Spleen (tissue), 11 donors: ENCODE measurements around the gene KHK. TPM values are rescaled to one million over a fixed set of nuclear protein-coding genes. Genes with fewer than 3 reads are reported as not detected.

Source experiments
- DNase-seq: peaks from one replicate; pipeline ENCODE4 v3.0.0-alpha.2; 2020
- H3K27ac ChIP-seq, 8 donors: fragments of 200-600 bp; sonication (generic) in 7 of 8; 1 replicate in 4 of 8; 2 replicates in 4 of 8; pipeline versions ENCODE4 v1.5.0 to v1.8.0; 2016 to 2021; ENCODE audit warnings: inconsistent platforms in 4 of 8, mild to moderate bottlenecking in 4 of 8, moderate library complexity in 1 of 8
- H3K27me3 ChIP-seq, 7 donors: fragments of 200-600 bp; sonication (generic) in 6 of 7; replicated peaks in 1 of 7; 1 replicate in 4 of 7; 2 replicates in 3 of 7; pipeline versions ENCODE4 v1.5.0 to v1.8.0; 2016 to 2021; ENCODE audit warnings: inconsistent platforms in 3 of 7, mild to moderate bottlenecking in 1 of 7
- H3K36me3 ChIP-seq, 6 donors: fragments of 200-600 bp; sonication (generic) in 5 of 6; 1 replicate in 4 of 6; 2 replicates in 2 of 6; pipeline versions ENCODE4 v1.5.0 to v1.8.0; 2016 to 2021; ENCODE audit warnings: inconsistent platforms in 2 of 6
- H3K4me1 ChIP-seq, 6 donors: fragments of 200-600 bp; sonication (generic) in 5 of 6; 1 replicate in 3 of 6; 2 replicates in 3 of 6; pipeline versions ENCODE4 v1.5.0 to v1.8.0; 2016 to 2021; ENCODE audit warnings: inconsistent platforms in 3 of 6
- H3K4me3 ChIP-seq, 8 donors: fragments of 200-600 bp; sonication (generic) in 7 of 8; 1 replicate in 4 of 8; 2 replicates in 4 of 8; pipeline versions ENCODE4 v1.5.0 to v1.8.0; 2016 to 2021; ENCODE audit warnings: inconsistent platforms in 4 of 8, mild to moderate bottlenecking in 4 of 8, moderate library complexity in 2 of 8
- H3K9me3 ChIP-seq, 8 donors: fragments of 200-600 bp; sonication (generic) in 7 of 8; 1 replicate in 4 of 8; 2 replicates in 4 of 8; pipeline versions ENCODE4 v1.5.0 to v1.8.0; 2016 to 2021; ENCODE audit warnings: inconsistent platforms in 4 of 8
- POLR2A ChIP-seq, 3 donors: fragments of 450-650 bp; IDR thresholded peaks; one replicate each; pipeline ENCODE4 v1.5.1; 2017; ENCODE audit warnings: antibody characterized with exemption in 3 of 3, mild to moderate bottlenecking in 1 of 3
- POLR2AphosphoS5 ChIP-seq, 3 donors: sonication (generic); formaldehyde crosslinking; IDR thresholded peaks; one replicate each; pipeline ENCODE4 v1.5.1; 2017; ENCODE audit warnings: antibody characterized with exemption in 3 of 3
- WGBS, 5 donors: extraction: QIAGEN DNeasy Blood & Tissue Kit in 3 of 5; methylation state at CpG; one replicate each; pipeline versions ENCODE4 v1.1.5 to v1.1.7; 2013 to 2018; 5-methylcytosine and 5-hydroxymethylcytosine counted together
- intact Hi-C: fragments of 100-400 bp; cut with DNase I; formaldehyde crosslinking; loops from one replicate; pipeline ENCODE4 v1.15.0; 2023; ENCODE audit warnings: low total_unique reads
- polyA plus RNA-seq, 3 donors: library from polyadenylated mRNA; stranded (reverse); fragments of 200-250 nt; gene quantifications; one replicate each; pipeline ENCODE4 v1.2.1, GENCODE V29; 2013
- total RNA-seq, 7 donors: library from RNA; depleted of rRNA in 3 of 7; stranded (reverse); fragments of >200 nt in 3 of 7; fragmentation: NEBNext Ultra II Directional in 4 of 7; extraction: Animal tissue kit (Norgen Biotek cat#: 25700) in 4 of 7; gene quantifications; one replicate each; pipeline versions ENCODE4 v1.1.0 to v1.2.1, GENCODE V29; 2016 to 2021
- TF ChIP-seq, protein P1 (sequence below), 11 experiments: fragments of 200-600 bp in 7 of 11; fragments of 450-650 bp in 4 of 11; sonication (generic) in 4 of 11; IDR thresholded peaks in 8 of 11; conservative IDR thresholded peaks in 3 of 11; 1 replicate in 7 of 11; 2 replicates in 4 of 11; pipeline versions ENCODE4 v1.4.0 to v1.8.0; 2016 to 2021; ENCODE audit warnings: antibody characterized with exemption in 11 of 11, inconsistent platforms in 4 of 11, mild to moderate bottlenecking in 1 of 11
- donor health status: healthy with polysubstance abuse.
- donor health status: DM: no; HTN: no; CAD: no; lungs with moderate emphysema.
- donor health status: DM: no; HTN: no; CAD: no.
- donor health status: Bipolar disorder and iron deficiency.
- donor health status: healthy.
- donor health status: DM: no; HTN: no; CAD: no.
- donor health status: DM: yes; HTN: yes; CAD: no.

Gene KHK
- total and polyA plus RNA-seq, 10 donors: 3.3 to 8.3 (median 4.0) TPM

GRCh38 chr2:27089111-27089954 lies 2.8 kb downstream of the KHK start:
- 87 to 92% (median 91%) methylated on average over 13 to 14 of the region's 14 CpGs for WGBS, 5 donors
- peaks cover 0 to 1% (median 0%) of the 10 kb centered on the region in 6 donors for H3K36me3 ChIP-seq
- H3K4me1 ChIP-seq: peaks cover 14 to 33% (median 26%) of the 10 kb centered on the region in 6 donors
- DNase-seq: no peak
- intact Hi-C loops: no loop called here
- H3K27ac ChIP-seq: no peak overlapping the region
- H3K4me3 ChIP-seq: no peak overlapping the region
- TF ChIP-seq POLR2AphosphoS5 (IDR thresholded peaks at IDR 0.05) (no peak), POLR2A (IDR thresholded peaks at IDR 0.05) (no peak)
- TF ChIP-seq, protein P1, sequence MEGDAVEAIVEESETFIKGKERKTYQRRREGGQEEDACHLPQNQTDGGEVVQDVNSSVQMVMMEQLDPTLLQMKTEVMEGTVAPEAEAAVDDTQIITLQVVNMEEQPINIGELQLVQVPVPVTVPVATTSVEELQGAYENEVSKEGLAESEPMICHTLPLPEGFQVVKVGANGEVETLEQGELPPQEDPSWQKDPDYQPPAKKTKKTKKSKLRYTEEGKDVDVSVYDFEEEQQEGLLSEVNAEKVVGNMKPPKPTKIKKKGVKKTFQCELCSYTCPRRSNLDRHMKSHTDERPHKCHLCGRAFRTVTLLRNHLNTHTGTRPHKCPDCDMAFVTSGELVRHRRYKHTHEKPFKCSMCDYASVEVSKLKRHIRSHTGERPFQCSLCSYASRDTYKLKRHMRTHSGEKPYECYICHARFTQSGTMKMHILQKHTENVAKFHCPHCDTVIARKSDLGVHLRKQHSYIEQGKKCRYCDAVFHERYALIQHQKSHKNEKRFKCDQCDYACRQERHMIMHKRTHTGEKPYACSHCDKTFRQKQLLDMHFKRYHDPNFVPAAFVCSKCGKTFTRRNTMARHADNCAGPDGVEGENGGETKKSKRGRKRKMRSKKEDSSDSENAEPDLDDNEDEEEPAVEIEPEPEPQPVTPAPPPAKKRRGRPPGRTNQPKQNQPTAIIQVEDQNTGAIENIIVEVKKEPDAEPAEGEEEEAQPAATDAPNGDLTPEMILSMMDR (IDR thresholded peaks at IDR 0.05 in 8 of 11, conservative IDR thresholded peaks at IDR 0.05 in 3 of 11): no peak
- H3K9me3 ChIP-seq: no peaks in the 10 kb centered on the region
- H3K27me3 ChIP-seq: no peaks in the 10 kb centered on the region

GRCh38 chr2:27091746-27092695 lies 5.4 kb downstream of the KHK start:
- DNase-seq: no peak
- TF ChIP-seq, protein P1 (IDR thresholded peaks at IDR 0.05 in 8 of 11, conservative IDR thresholded peaks at IDR 0.05 in 3 of 11): no peak
- no peak for TF ChIP-seq POLR2AphosphoS5 (IDR thresholded peaks at IDR 0.05)
- no peak for TF ChIP-seq POLR2A (IDR thresholded peaks at IDR 0.05)
- H3K27me3 ChIP-seq: no peaks in the 10 kb centered on the region
- H3K4me1 ChIP-seq: peaks cover 5 to 26% (median 22%) of the 10 kb centered on the region in 6 donors
- intact Hi-C loops: no loop called here
- no peak overlapping the region for H3K27ac ChIP-seq
- H3K36me3 ChIP-seq: no peaks in the 10 kb centered on the region
- H3K9me3 ChIP-seq: no peaks in the 10 kb centered on the region
- H3K4me3 ChIP-seq: no peak overlapping the region
- 76 to 80% (median 79%) methylated on average over 16 to 25 of the region's 25 CpGs for WGBS, 5 donors

GRCh38 chr2:27092696-27093429 lies 6.3 kb downstream of the KHK start:
- intact Hi-C loops: no loop called here
- no peak for TF ChIP-seq POLR2AphosphoS5 (IDR thresholded peaks at IDR 0.05)
- TF ChIP-seq POLR2A (IDR thresholded peaks at IDR 0.05): no peak
- TF ChIP-seq, protein P1 (IDR thresholded peaks at IDR 0.05 in 8 of 11, conservative IDR thresholded peaks at IDR 0.05 in 3 of 11): no peak
- Histone ChIP-seq H3K36me3 (no peaks in the 10 kb centered on the region), H3K27ac (no peak overlapping the region), H3K9me3 (no peaks in the 10 kb centered on the region), H3K27me3 (no peaks in the 10 kb centered on the region), H3K4me3 (no peak overlapping the region), H3K4me1 (peaks cover 0 to 21% (median 14%) of the 10 kb centered on the region in 6 donors)
- no peak for DNase-seq
- WGBS, 5 donors: 61 to 77% (median 71%) methylated on average over 9 to 10 of the region's 10 CpGs
